Epithelial cell of prostate (primary cell): ENCODE data around the gene OTUB2.

Experiments
- DNase-seq: peaks from one replicate; pipeline ENCODE4 v3.0.0-alpha.2; 2011; ENCODE audit warnings: low read depth, low spot score
- H3K27ac ChIP-seq: fragments of 450-650 bp; 2 replicates; pipeline ENCODE4 v1.5.1; 2017; ENCODE audit warnings: mild to moderate bottlenecking

Gene OTUB2

GRCh38 chr14:94026173-94026888 is at the start of gene OTUB2:
TSS of gene OTUB2 (plus strand) at chr14:94026340. CDS start at chr14:94026538, 198 bp downstream.
- peak within 1 kb of the TSS; percentile 60 for H3K27ac ChIP-seq
- DNase-seq = peak; percentile 87

GRCh38 chr14:93976477-93977057 is 49.6 kb upstream of the OTUB2 start, which contains the start of gene ASB2:
TSS of gene ASB2 (minus strand) at chr14:93976570. CDS start at chr14:93964539, 12,031 bp downstream.
- H3K27ac ChIP-seq = no peak within 1 kb of the TSS
- DNase-seq = no peak

- no peak for DNase-seq
- H3K27ac ChIP-seq = no peak overlapping the region
These were observed 49.0 kb upstream of the OTUB2 start for GRCh38 chr14:93977171-93977570.

- DNase-seq = no peak
- no peak overlapping the region for H3K27ac ChIP-seq
These were observed 48.2 kb upstream of the OTUB2 start for GRCh38 chr14:93977790-93978581.

- no peak overlapping the region for H3K27ac ChIP-seq
- DNase-seq = no peak
These were observed 47.4 kb upstream of the OTUB2 start for GRCh38 chr14:93978735-93979134.

- H3K27ac ChIP-seq = no peak overlapping the region
- no peak for DNase-seq
These were observed 45.5 kb upstream of the OTUB2 start for GRCh38 chr14:93980456-93981201.

- no peak overlapping the region for H3K27ac ChIP-seq
- no peak for DNase-seq
These were observed 44.6 kb upstream of the OTUB2 start for GRCh38 chr14:93981316-93982229.

GRCh38 chr14:93982230-93983007 is 43.7 kb upstream of the OTUB2 start:
- no peak overlapping the region for H3K27ac ChIP-seq
- no peak for DNase-seq

GRCh38 chr14:93984070-93984469 is 42.1 kb upstream of the OTUB2 start:
- no peak for DNase-seq

GRCh38 chr14:93984987-93985410 is 41.1 kb upstream of the OTUB2 start:
- no peak for DNase-seq
- no peak overlapping the region for H3K27ac ChIP-seq

More at GRCh38 chr14:93984070-93984469, 42.1 kb upstream of the OTUB2 start:
- H3K27ac ChIP-seq = no peak overlapping the region

GRCh38 chr14:93986955-93987354 is 39.2 kb upstream of the OTUB2 start:
- DNase-seq = no peak
- no peak overlapping the region for H3K27ac ChIP-seq

GRCh38 chr14:93987376-93987775 is 38.8 kb upstream of the OTUB2 start:
- no peak overlapping the region for H3K27ac ChIP-seq
- no peak for DNase-seq

GRCh38 chr14:93987815-93988476 is 38.2 kb upstream of the OTUB2 start:
- DNase-seq = no peak
- H3K27ac ChIP-seq = no peak overlapping the region

- no peak for DNase-seq
- no peak overlapping the region for H3K27ac ChIP-seq
These were observed 36.2 kb upstream of the OTUB2 start for GRCh38 chr14:93989939-93990338.

GRCh38 chr14:93991212-93991611 is 34.9 kb upstream of the OTUB2 start:
- no peak for DNase-seq
- no peak overlapping the region for H3K27ac ChIP-seq

- DNase-seq = no peak
- H3K27ac ChIP-seq = no peak overlapping the region
These were observed 34.5 kb upstream of the OTUB2 start for GRCh38 chr14:93991649-93992048.

GRCh38 chr14:93993382-93993781 is 32.8 kb upstream of the OTUB2 start:
- no peak overlapping the region for H3K27ac ChIP-seq
- DNase-seq = no peak
